HFF-Myc (cell line): ENCODE results near the gene SLC6A13.

Experiments
- DNase-seq: peaks from one replicate; pipeline ENCODE4 v3.0.0-alpha.2; 2011; ENCODE audit warnings: low read depth; ENCODE audit errors: extremely low read depth
- H3K4me3 ChIP-seq: replicated peaks from 2 replicates; pipeline ENCODE4 v1.5.1; 2011; ENCODE audit warnings: low read depth, mild to moderate bottlenecking, control low read depth, low read length
- CTCF ChIP-seq: IDR thresholded peaks from 2 replicates; pipeline ENCODE4 v1.5.1; 2012; ENCODE audit warnings: mild to moderate bottlenecking, low read depth, low read length, control low read depth; ENCODE audit errors: missing control alignments

The SLC6A13 gene

GRCh38 chr12:174124-174523 is 88.5 kb downstream of the SLC6A13 start:
- DNase-seq: no peak
- no peak for TF ChIP-seq CTCF
- no peak overlapping the region for H3K4me3 ChIP-seq

GRCh38 chr12:172732-173161 is 89.9 kb downstream of the SLC6A13 start:
- no peak for DNase-seq
- no peak for TF ChIP-seq CTCF
- H3K4me3 ChIP-seq: no peak overlapping the region

- H3K4me3 ChIP-seq: no peak overlapping the region
- TF ChIP-seq CTCF: no peak
- no peak for DNase-seq
Measured at GRCh38 chr12:171743-172676, 90.6 kb downstream of the SLC6A13 start.

GRCh38 chr12:171276-171675 is 91.4 kb downstream of the SLC6A13 start:
- DNase-seq: no peak
- TF ChIP-seq CTCF: no peak
- no peak overlapping the region for H3K4me3 ChIP-seq
